K562 (cell line): Measurements from ENCODE around the gene RHPN2. TPM values are rescaled to one million over a fixed set of nuclear protein-coding genes. Genes with fewer than 3 reads are reported as not detected.
"Not testable (repeated sequence)": the region's sequence is repeated elsewhere in the genome, so short reads cannot be mapped to it uniquely, and the experiment has no call there.

Experiments
- ATAC-seq: fragments of 200-7000 bp; cut with Tn5 transposase; 3 replicates; pipeline ENCODE4 v1.9.1; 2020; ENCODE audit warnings: moderate library complexity
- BruUV-seq: library from RNA; stranded (reverse); fragments of 400-500 nt; replicated peaks from 2 replicates; lab custom pipeline; 2021; lab: Mats Ljungman, UMichigan
- CTCF ChIA-PET: fragments of 300-600 bp; formaldehyde crosslinking; extraction: SDS; loops from one replicate; lab custom pipeline; 2021; ENCODE audit warnings: low intra/inter-chr PET ratio; lab: Yijun Ruan, JAX
- POLR2A ChIA-PET: fragments of 300-600, 350-650 bp; sonication (Branson Sonifier 250); formaldehyde crosslinking; extraction: SDS; loops from one replicate; lab custom pipeline; 2021; ENCODE audit warnings: antibody characterized with exemption, inconsistent platforms; lab: Yijun Ruan, JAX
- DNase-seq, 4 experiments: peaks; one replicate each; pipeline versions ENCODE4 v3.0.0 to v3.0.0-alpha.2; 2011 to 2018; ENCODE audit warnings: low spot score in 3 of 4, mixed read lengths in 3 of 4; ENCODE audit errors: extremely low read depth in 1 of 4
- FAIRE-seq: peaks from 2 replicates; lab custom pipeline; 2011; peaks lifted over from hg19 to GRCh38; lab: Jason Lieb, UNC
- H2AFZ ChIP-seq: 2 replicates; pipeline ENCODE4 v1.6.0; 2011; ENCODE audit warnings: low read depth, low read length, control low read depth, inconsistent platforms
- H3K27ac ChIP-seq: fragments of 200-600 bp; 3 replicates; pipeline ENCODE4 v1.8.0; 2011; ENCODE audit warnings: low read depth, mild to moderate bottlenecking, control low read depth, inconsistent platforms, low read length, moderate library complexity, mixed read lengths; ENCODE audit errors: extremely low read depth
- H3K27me3 ChIP-seq, 2 experiments: fragments of 300-600 bp in 1 of 2; 2 replicates in 1 of 2; 3 replicates in 1 of 2; pipeline versions ENCODE4 v1.6.0 to v1.8.0; 2011; ENCODE audit warnings: inconsistent platforms in 2 of 2, low read length in 2 of 2, mild to moderate bottlenecking in 1 of 2, mixed read lengths in 1 of 2, moderate library complexity in 1 of 2; ENCODE audit not compliant: control insufficient read depth in 2 of 2, insufficient read depth in 2 of 2
- H3K36me3 ChIP-seq: fragments of 300-600 bp; 3 replicates; pipeline ENCODE4 v1.8.0; 2011; ENCODE audit warnings: mild to moderate bottlenecking, low read length, inconsistent platforms; ENCODE audit not compliant: control insufficient read depth, insufficient read depth
- H3K4me1 ChIP-seq, 2 experiments: fragments of 200-600 bp in 1 of 2; replicated peaks in 1 of 2; 2 replicates in 1 of 2; 3 replicates in 1 of 2; pipeline versions ENCODE4 v1.5.1 to v1.8.0; 2011; ENCODE audit warnings: inconsistent platforms in 2 of 2, low read length in 2 of 2, mild to moderate bottlenecking in 1 of 2, mixed read lengths in 1 of 2, moderate library complexity in 1 of 2; ENCODE audit not compliant: control insufficient read depth in 2 of 2, insufficient read depth in 2 of 2
- H3K4me2 ChIP-seq: 2 replicates; pipeline ENCODE4 v1.6.1; 2011; ENCODE audit warnings: low read length, control low read depth, inconsistent platforms, mixed read lengths; ENCODE audit not compliant: insufficient read depth
- H3K4me3 ChIP-seq: fragments of 200-600 bp; sonication (generic), shearing (Covaris generic); 2 replicates; pipeline ENCODE4 v1.5.1; 2016; ENCODE audit warnings: control low read depth, inconsistent platforms
- H3K79me2 ChIP-seq: fragments of 200-600 bp; 3 replicates; pipeline ENCODE4 v1.8.0; 2011; ENCODE audit warnings: low read length, inconsistent platforms; ENCODE audit not compliant: control insufficient read depth, insufficient read depth
- H3K9ac ChIP-seq, 2 experiments: 2 replicates each; pipeline versions ENCODE4 v1.6.0 to v1.6.1; 2011; ENCODE audit warnings: low read depth in 2 of 2, low read length in 2 of 2, control low read depth in 1 of 2, inconsistent platforms in 1 of 2, mild to moderate bottlenecking in 1 of 2, mixed read lengths in 1 of 2; ENCODE audit not compliant: insufficient read depth in 1 of 2
- H3K9me1 ChIP-seq: one replicate; pipeline ENCODE4 v1.6.0; 2011; ENCODE audit warnings: inconsistent platforms, mild to moderate bottlenecking, low read length, moderate library complexity; ENCODE audit not compliant: control insufficient read depth, insufficient read depth
- H3K9me3 ChIP-seq: replicated peaks from 2 replicates; pipeline ENCODE4 v1.5.1; 2011; ENCODE audit warnings: low read depth, low read length, inconsistent platforms; ENCODE audit not compliant: control insufficient read depth, insufficient read depth
- H4K20me1 ChIP-seq: replicated peaks from 2 replicates; pipeline ENCODE4 v1.6.1; 2011; ENCODE audit warnings: low read length, inconsistent platforms, mixed read lengths; ENCODE audit not compliant: control insufficient read depth, insufficient read depth
- WGBS: fragments of 100-300 bp; shearing (Covaris generic); methylation state at CpG from one replicate; pipeline ENCODE4 v1.1.6; 2016; ENCODE audit warnings: low coverage, mixed read lengths; ENCODE audit not compliant: insufficient coverage; ENCODE audit errors: missing lambda C conversion rate; 5-methylcytosine and 5-hydroxymethylcytosine counted together
- in situ Hi-C: fragments of 300-500 bp; cut with MboI; formaldehyde crosslinking; loops from 4 replicates; pipeline ENCODE4 v1.15.0; 2018; ENCODE audit warnings: inconsistent platforms, mixed read lengths
- intact Hi-C: fragments of 100-400 bp; cut with micrococcal nuclease; formaldehyde crosslinking; loops from 2 replicates; pipeline ENCODE4 v1.14.2; 2022
- polyA plus RNA-seq, 8 experiments: library from polyadenylated mRNA; depleted of rRNA in 4 of 8; stranded (reverse) in 5 of 8; unstranded in 3 of 8; fragments of >200 nt; fragmentation: Nextera tagmentation in 2 of 8; fragmentation: Illumina TruSeq in 1 of 8; extraction: Ambion mirVana in 2 of 8; extraction: Trizol in 1 of 8; gene quantifications; 2 replicates each; pipeline versions ENCODE4 v1.2.1 to v1.2.3, GENCODE V29; 2011 to 2014; ENCODE audit warnings: inconsistent platforms in 1 of 8, missing spikeins in 1 of 8
- total RNA-seq, 7 experiments: library from RNA; depleted of rRNA in 6 of 7; stranded (reverse); fragments of >200 nt in 6 of 7; fragmentation: Illumina TruSeq in 2 of 7; extraction: Trizol in 2 of 7; gene quantifications; 2 replicates each; pipeline versions ENCODE4 v1.2.1 to v1.2.3, GENCODE V29; 2011 to 2021; ENCODE audit warnings: low replicate concordance in 1 of 7

Gene RHPN2
- total and polyA plus RNA-seq, 9 of the 15 experiments (the other 6 are each of a cell fraction or from before 2014, with no cell fraction given) = 0.63 to 9.9 (median 3.2) TPM

GRCh38 chr19:32982488-32982887 lies 82.2 kb downstream of the RHPN2 start:
- H3K4me3 ChIP-seq, intact Hi-C loops, POLR2A ChIA-PET, FAIRE-seq, DNase-seq, H3K27me3 ChIP-seq, H3K9ac ChIP-seq, H2AFZ ChIP-seq, H3K79me2 ChIP-seq, in situ Hi-C loops, CTCF ChIA-PET, H3K4me1 ChIP-seq, H3K9me1 ChIP-seq, H3K4me2 ChIP-seq, H4K20me1 ChIP-seq, H3K27ac ChIP-seq, H3K9me3 ChIP-seq, ATAC-seq, BruUV-seq, H3K36me3 ChIP-seq: not testable (repeated sequence)
- WGBS = 73% methylated on average over 4 of the region's 6 CpGs

- H3K36me3 ChIP-seq, ATAC-seq, BruUV-seq, H3K9me1 ChIP-seq, H3K79me2 ChIP-seq, H4K20me1 ChIP-seq, CTCF ChIA-PET, H3K4me1 ChIP-seq, H3K27me3 ChIP-seq, in situ Hi-C loops, H3K4me3 ChIP-seq, H3K9me3 ChIP-seq, H3K9ac ChIP-seq, DNase-seq, H3K4me2 ChIP-seq, H2AFZ ChIP-seq, H3K27ac ChIP-seq, FAIRE-seq, POLR2A ChIA-PET: not testable (repeated sequence)
- 50% methylated on average over 3 of the region's 7 CpGs for WGBS
- intact Hi-C loops = loop anchor here (10.0 kb wide), 2 partner anchors 285 to 395 kb away; partner anchors contain the start of genes CEBPG and NUDT19
Measured at GRCh38 chr19:32979807-32980206, 84.9 kb downstream of the RHPN2 start.

DNA sequence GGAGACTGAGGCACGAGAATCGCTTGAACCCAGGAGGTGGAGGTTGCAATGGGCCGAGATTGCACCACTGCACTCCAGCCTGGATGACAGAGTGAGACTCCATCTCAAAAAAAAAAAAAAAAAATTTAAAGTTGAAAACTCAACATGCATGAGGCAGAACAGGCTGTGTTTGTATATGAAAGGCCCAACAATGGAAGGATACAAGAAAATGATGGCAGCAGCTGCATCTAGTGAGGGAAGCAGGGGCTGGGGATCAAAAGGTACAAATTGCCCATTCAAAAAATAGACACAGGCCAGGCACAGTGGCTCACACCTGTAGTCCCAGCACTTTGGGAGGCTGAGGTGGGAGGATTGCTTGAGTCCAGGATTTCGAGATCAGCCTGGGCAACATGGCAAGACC lies 86.9 kb downstream of the RHPN2 start:
- CTCF ChIA-PET = interaction anchor here (2.8 kb wide), 1 partner anchor 141 kb away, joined by 27 read pairs; no protein-coding TSS in a partner anchor
- H3K4me2 ChIP-seq, in situ Hi-C loops, H3K9me1 ChIP-seq, H2AFZ ChIP-seq, H3K27ac ChIP-seq, H3K9me3 ChIP-seq, FAIRE-seq, POLR2A ChIA-PET, DNase-seq, H4K20me1 ChIP-seq, BruUV-seq, H3K9ac ChIP-seq, H3K27me3 ChIP-seq, H3K4me1 ChIP-seq, H3K4me3 ChIP-seq, H3K79me2 ChIP-seq, ATAC-seq: not testable (repeated sequence)
- intact Hi-C loops = loop anchor here (10.0 kb wide), 2 partner anchors 283 to 397 kb away; partner anchors contain the start of genes CEBPG and NUDT19
- peaks cover 12% of the 10 kb centered on the region; the same call in 1 of the 3 replicates for H3K36me3 ChIP-seq
- WGBS = 50% methylated on average over 1 of the region's 4 CpGs
